ENCODE data around the gene CRLF3.
A peak's percentile ranks its signal among the peaks of the same experiment; 100 is the strongest.
"Not testable (repeated sequence)": the region's sequence is repeated elsewhere in the genome, so short reads cannot be mapped to it uniquely, and the experiment has no call there.

Gene CRLF3

DNA sequence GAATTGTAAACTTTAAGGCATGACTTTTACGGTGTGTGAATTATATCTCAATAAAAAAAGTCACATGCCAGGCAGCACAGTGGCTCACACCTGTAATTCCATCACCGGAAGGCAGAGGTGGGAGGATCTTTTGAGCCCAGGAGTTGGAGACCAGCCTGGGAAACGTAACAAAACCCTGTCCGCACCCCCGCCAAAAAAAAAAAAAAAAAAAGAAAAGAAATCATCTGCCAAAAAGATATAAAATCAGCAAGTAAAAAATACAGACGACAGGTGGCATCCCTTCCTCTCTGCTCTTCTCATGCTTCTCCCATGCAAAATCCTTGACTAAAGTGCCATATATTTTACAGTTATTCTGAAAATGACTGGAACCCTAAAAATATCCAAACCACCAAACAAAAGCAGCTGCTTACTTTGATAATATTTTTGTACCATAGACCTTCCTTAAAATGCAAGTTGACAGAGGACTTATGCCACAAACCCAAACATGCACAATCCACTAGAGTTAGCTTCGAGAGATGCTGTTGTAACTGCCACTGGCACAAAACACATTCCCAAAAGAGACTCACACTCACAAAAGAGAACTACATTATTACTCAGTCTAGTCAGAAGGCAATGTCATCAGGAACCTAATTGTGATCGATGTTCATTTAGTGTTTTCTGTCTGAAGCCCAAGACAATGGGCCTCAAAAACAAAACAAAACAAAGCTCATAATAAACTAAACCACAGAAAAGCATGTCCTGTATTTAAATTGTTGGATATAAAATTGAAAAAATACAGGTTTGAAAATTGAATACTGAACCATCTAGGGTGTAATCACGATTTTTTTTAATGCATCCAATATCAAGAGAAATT, 2.4 kb downstream of the CRLF3 start:
- Histone ChIP-seq H3K4me2 (ENCODE audit: low read depth, low read length, poor library complexity, severe bottlenecking) (peak overlapping the region; percentile 100), H3K27ac (ENCODE audit: low read depth, low read length) (peak overlapping the region; percentile 88), H3K36me3 (ENCODE audit: low read length) (no peaks in the 10 kb centered on the region), H3K9me2 (replicated peaks; ENCODE audit: insufficient read depth, low read length) (no peaks in the 10 kb centered on the region), H3K79me2 (ENCODE audit: insufficient read depth, low read length) (peaks cover 72% of the 10 kb centered on the region), H3K4me3 (ENCODE audit: insufficient read depth, low read length, poor library complexity, severe bottlenecking) (peak overlapping the region; percentile 96), H2AFZ (ENCODE audit: low read depth, low read length, severe bottlenecking) (no peak overlapping the region), H4K20me1 (ENCODE audit: low read depth, low read length) (no peaks in the 10 kb centered on the region), H3K9ac (ENCODE audit: low read length) (peak overlapping the region; percentile 96), H3K27me3 (ENCODE audit: low read length) (no peaks in the 10 kb centered on the region), H3K9me3 (ENCODE audit: insufficient read depth, low read length) (no peaks in the 10 kb centered on the region), H3F3A (ENCODE audit: insufficient read depth) (peaks cover 55% of the 10 kb centered on the region)
- TF ChIP-seq, protein P1, sequence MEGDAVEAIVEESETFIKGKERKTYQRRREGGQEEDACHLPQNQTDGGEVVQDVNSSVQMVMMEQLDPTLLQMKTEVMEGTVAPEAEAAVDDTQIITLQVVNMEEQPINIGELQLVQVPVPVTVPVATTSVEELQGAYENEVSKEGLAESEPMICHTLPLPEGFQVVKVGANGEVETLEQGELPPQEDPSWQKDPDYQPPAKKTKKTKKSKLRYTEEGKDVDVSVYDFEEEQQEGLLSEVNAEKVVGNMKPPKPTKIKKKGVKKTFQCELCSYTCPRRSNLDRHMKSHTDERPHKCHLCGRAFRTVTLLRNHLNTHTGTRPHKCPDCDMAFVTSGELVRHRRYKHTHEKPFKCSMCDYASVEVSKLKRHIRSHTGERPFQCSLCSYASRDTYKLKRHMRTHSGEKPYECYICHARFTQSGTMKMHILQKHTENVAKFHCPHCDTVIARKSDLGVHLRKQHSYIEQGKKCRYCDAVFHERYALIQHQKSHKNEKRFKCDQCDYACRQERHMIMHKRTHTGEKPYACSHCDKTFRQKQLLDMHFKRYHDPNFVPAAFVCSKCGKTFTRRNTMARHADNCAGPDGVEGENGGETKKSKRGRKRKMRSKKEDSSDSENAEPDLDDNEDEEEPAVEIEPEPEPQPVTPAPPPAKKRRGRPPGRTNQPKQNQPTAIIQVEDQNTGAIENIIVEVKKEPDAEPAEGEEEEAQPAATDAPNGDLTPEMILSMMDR (IDR thresholded peaks at IDR 0.05; ENCODE audit: insufficient read depth, low read length, poor library complexity, severe bottlenecking), result no peak
- TF ChIP-seq EZH2phosphoT487 (conservative IDR thresholded peaks at IDR 0.05; ENCODE audit: low read length), result no peak

DNA sequence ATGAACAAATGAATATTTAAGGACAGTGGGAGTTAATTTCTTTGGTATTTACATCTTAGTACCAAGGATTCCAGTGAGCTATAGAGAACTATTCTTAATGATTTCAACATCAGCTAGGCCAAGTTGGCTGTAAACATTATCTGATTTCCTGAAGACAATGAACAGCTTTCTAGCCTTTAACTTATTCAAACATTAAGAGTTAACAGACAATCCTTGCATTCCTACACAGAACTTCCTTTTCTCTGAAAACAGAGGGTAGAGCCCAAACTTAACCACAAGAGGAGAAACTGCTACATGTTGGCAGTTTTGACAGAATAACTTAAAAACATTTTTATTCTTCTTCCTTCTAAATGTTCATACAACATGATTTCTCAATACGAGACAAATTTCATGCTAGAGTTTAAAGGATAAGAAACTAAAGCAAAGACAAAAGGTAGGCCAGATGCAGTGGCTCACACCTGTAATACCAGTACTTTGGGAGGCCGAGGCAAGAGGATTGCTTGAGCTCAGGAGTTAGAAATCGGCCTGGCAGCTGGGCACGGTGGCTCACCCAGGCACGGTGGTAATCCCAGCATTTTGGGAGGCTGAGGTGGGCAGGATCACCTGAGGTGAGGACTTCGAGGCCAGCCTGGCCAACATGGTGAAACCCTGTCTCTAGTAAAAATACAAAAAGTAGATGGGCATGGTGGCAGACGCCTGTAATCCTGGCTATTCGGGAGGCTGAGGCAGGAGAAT, 4.4 kb downstream of the CRLF3 start:
- no peak for TF ChIP-seq EZH2phosphoT487 (conservative IDR thresholded peaks at IDR 0.05; ENCODE audit: low read length)
- TF ChIP-seq, protein P1 (IDR thresholded peaks at IDR 0.05; ENCODE audit: insufficient read depth, low read length, poor library complexity, severe bottlenecking), result no peak
- H3K79me2 ChIP-seq (ENCODE audit: insufficient read depth, low read length), result peaks cover 91% of the 10 kb centered on the region
- peak overlapping the region; percentile 88 for H3K27ac ChIP-seq (ENCODE audit: low read depth, low read length)
- no peak overlapping the region for H2AFZ ChIP-seq (ENCODE audit: low read depth, low read length, severe bottlenecking)
- 0 out of 2 replicates have a peak, but pooled peaks cover 3% of the 10 kb centered on the region for H3K36me3 ChIP-seq (ENCODE audit: low read length)
- H3K4me3 ChIP-seq (ENCODE audit: insufficient read depth, low read length, poor library complexity, severe bottlenecking), result peak overlapping the region; percentile 12
- peak overlapping the region; percentile 100 for H3K4me2 ChIP-seq (ENCODE audit: low read depth, low read length, poor library complexity, severe bottlenecking)
- no peaks in the 10 kb centered on the region for H3K27me3 ChIP-seq (ENCODE audit: low read length)
- no peaks in the 10 kb centered on the region for H4K20me1 ChIP-seq (ENCODE audit: low read depth, low read length)
- peak overlapping the region; percentile 96 for H3K9ac ChIP-seq (ENCODE audit: low read length)
- H3K9me3 ChIP-seq (ENCODE audit: insufficient read depth, low read length), result no peaks in the 10 kb centered on the region
- no peaks in the 10 kb centered on the region for H3K9me2 ChIP-seq (replicated peaks; ENCODE audit: insufficient read depth, low read length)
- H3F3A ChIP-seq (ENCODE audit: insufficient read depth), result peaks cover 63% of the 10 kb centered on the region

DNA sequence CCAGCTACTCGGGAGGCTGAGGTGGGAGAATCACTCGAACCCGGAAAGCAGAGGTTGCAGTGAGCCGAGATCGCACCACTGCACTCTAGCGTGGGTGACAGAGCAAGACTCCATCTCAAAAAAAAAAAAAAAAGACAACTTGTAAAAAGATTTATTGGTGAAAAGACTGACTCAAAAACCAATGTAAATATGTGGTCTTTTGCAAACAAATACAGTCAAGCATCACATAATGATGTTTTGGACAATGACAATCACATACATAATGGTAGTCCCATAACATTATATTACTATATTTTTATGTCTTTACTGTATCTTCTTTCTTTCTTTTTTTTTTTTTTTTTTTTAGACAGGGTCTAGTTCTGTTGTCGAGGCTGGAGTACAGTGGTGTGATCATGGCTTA, 8.3 kb downstream of the CRLF3 start:
- Histone ChIP-seq H3K9me3 (ENCODE audit: insufficient read depth, low read length) (no peaks in the 10 kb centered on the region), H3K36me3 (ENCODE audit: low read length) (0 out of 2 replicates have a peak, but pooled peaks cover 3% of the 10 kb centered on the region), H4K20me1 (ENCODE audit: low read depth, low read length) (no peaks in the 10 kb centered on the region), H3K9me2 (replicated peaks; ENCODE audit: insufficient read depth, low read length) (no peaks in the 10 kb centered on the region), H3K27me3 (ENCODE audit: low read length) (no peaks in the 10 kb centered on the region), H3K79me2 (ENCODE audit: insufficient read depth, low read length) (peaks cover 94% of the 10 kb centered on the region), H2AFZ (ENCODE audit: low read depth, low read length, severe bottlenecking) (no peak overlapping the region), H3K9ac (ENCODE audit: low read length) (no peak overlapping the region), H3K4me2 (ENCODE audit: low read depth, low read length, poor library complexity, severe bottlenecking) (no peak overlapping the region), H3F3A (ENCODE audit: insufficient read depth) (peaks cover 48% of the 10 kb centered on the region), H3K27ac (ENCODE audit: low read depth, low read length) (no peak overlapping the region), H3K4me3 (ENCODE audit: insufficient read depth, low read length, poor library complexity, severe bottlenecking) (no peak overlapping the region)
- no peak for TF ChIP-seq EZH2phosphoT487 (conservative IDR thresholded peaks at IDR 0.05; ENCODE audit: low read length)
- TF ChIP-seq, protein P1 (IDR thresholded peaks at IDR 0.05; ENCODE audit: insufficient read depth, low read length, poor library complexity, severe bottlenecking), result no peak

DNA sequence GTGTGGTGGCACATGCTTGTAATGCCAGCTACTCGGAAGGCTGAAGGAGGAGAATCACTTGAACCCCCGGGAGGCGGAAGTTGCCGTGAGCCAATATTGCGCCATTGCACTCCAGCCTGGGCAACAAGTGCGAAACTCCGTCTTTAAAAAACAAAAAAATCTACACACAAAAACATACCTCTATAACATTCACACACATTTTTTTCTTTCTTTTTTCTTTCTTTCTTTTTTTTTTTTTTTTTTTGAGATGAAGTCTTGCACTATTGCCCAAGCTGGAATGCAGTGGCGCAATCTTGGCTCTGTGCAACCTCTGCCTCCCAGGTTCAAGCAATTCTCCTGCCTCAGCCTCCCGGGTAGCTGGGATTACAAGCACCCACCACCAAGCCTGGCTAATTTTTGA, 9.6 kb downstream of the CRLF3 start:
- Histone ChIP-seq H3K79me2 (ENCODE audit: insufficient read depth, low read length) (peaks cover 94% of the 10 kb centered on the region), H3F3A (ENCODE audit: insufficient read depth) (peaks cover 46% of the 10 kb centered on the region)

DNA sequence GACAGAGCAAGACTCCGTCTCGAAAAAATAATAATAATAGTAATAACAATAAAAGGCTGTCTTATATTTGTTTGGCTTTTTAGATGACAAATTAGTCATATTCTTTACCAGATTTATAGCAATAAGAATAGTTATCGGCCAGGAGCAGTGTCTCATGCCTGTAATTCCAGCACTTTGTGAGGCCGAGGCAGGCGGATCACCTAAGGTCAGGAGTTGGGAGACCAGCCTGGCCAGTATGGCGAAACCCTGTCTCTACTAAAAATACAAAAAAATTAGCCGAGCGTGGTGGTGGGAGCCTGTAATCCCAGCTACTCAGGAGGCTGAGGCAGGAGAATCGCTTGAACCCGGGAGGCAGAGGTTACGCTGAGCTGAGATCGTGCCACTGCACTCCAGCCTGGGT, 10.3 kb downstream of the CRLF3 start:
- H3K9me3 ChIP-seq (ENCODE audit: insufficient read depth, low read length); H3K36me3 ChIP-seq (ENCODE audit: low read length); H3K9me2 ChIP-seq (replicated peaks; ENCODE audit: insufficient read depth, low read length); H4K20me1 ChIP-seq (ENCODE audit: low read depth, low read length); H3K27me3 ChIP-seq (ENCODE audit: low read length); H3K4me2 ChIP-seq (ENCODE audit: low read depth, low read length, poor library complexity, severe bottlenecking); H3K4me3 ChIP-seq (ENCODE audit: insufficient read depth, low read length, poor library complexity, severe bottlenecking); H2AFZ ChIP-seq (ENCODE audit: low read depth, low read length, severe bottlenecking); H3K9ac ChIP-seq (ENCODE audit: low read length); H3K27ac ChIP-seq (ENCODE audit: low read depth, low read length): not testable (repeated sequence)
- H3F3A ChIP-seq (ENCODE audit: insufficient read depth), result peaks cover 46% of the 10 kb centered on the region
- H3K79me2 ChIP-seq (ENCODE audit: insufficient read depth, low read length), result peaks cover 94% of the 10 kb centered on the region

More for the DNA sequence above, 9.6 kb downstream of the CRLF3 start:
- H3K9me2 ChIP-seq (replicated peaks; ENCODE audit: insufficient read depth, low read length); H3K4me2 ChIP-seq (ENCODE audit: low read depth, low read length, poor library complexity, severe bottlenecking); H3K4me3 ChIP-seq (ENCODE audit: insufficient read depth, low read length, poor library complexity, severe bottlenecking); H3K27me3 ChIP-seq (ENCODE audit: low read length); H2AFZ ChIP-seq (ENCODE audit: low read depth, low read length, severe bottlenecking); H4K20me1 ChIP-seq (ENCODE audit: low read depth, low read length); H3K9ac ChIP-seq (ENCODE audit: low read length); H3K27ac ChIP-seq (ENCODE audit: low read depth, low read length); H3K36me3 ChIP-seq (ENCODE audit: low read length); H3K9me3 ChIP-seq (ENCODE audit: insufficient read depth, low read length): not testable (repeated sequence)
